Testis (tissue), 2 donors: Measurements from ENCODE around the gene RDH13.

Experiments
- POLR2A ChIP-seq: fragments of 450-650 bp; IDR thresholded peaks from one replicate; pipeline ENCODE4 v1.6.1; 2017; ENCODE audit warnings: antibody characterized with exemption, mild to moderate bottlenecking, moderate library complexity
- TF ChIP-seq, protein P1 (sequence below), 3 experiments: fragments of 450-650 bp in 2 of 3; fragments of 200-600 bp in 1 of 3; sonication (generic) in 1 of 3; IDR thresholded peaks; one replicate each; pipeline ENCODE4 v1.5.1; 2016 to 2019; ENCODE audit warnings: antibody characterized with exemption in 3 of 3, mild to moderate bottlenecking in 2 of 3, moderate library complexity in 1 of 3

DNA sequence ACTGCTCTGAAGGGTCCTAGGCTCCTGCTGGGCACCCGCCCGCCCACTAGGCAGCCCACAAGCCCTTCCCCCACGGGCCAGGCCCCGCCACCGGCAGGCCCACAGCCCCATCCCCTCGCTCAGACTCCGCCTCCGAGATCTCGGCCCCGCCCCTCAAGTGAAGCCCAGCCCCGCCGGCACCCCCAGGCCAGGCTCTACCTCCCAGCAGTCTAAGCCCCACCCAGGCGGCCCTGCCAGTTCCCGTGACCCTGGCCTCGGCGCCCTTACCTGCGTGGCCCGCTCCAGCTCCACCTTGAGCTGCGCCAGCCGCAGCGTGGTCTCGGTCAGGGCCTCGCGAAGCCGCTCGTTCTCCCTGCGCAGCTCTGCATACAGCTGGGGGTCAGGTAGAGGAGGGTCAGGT, 29.0 kb upstream of the RDH13 start:
- TF ChIP-seq, protein P1, sequence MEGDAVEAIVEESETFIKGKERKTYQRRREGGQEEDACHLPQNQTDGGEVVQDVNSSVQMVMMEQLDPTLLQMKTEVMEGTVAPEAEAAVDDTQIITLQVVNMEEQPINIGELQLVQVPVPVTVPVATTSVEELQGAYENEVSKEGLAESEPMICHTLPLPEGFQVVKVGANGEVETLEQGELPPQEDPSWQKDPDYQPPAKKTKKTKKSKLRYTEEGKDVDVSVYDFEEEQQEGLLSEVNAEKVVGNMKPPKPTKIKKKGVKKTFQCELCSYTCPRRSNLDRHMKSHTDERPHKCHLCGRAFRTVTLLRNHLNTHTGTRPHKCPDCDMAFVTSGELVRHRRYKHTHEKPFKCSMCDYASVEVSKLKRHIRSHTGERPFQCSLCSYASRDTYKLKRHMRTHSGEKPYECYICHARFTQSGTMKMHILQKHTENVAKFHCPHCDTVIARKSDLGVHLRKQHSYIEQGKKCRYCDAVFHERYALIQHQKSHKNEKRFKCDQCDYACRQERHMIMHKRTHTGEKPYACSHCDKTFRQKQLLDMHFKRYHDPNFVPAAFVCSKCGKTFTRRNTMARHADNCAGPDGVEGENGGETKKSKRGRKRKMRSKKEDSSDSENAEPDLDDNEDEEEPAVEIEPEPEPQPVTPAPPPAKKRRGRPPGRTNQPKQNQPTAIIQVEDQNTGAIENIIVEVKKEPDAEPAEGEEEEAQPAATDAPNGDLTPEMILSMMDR (IDR thresholded peaks at IDR 0.05) = no peak
- no peak for TF ChIP-seq POLR2A
